SK-N-SH treated with all-trans-retinoic acid at 6 μM for 48 hours (cell line): Measurements from ENCODE around the gene PRKCQ.

ENCODE experiments used
- BACH2 ChIP-seq: fragments of 250-450 bp; sonication (Bioruptor Pico); IDR thresholded peaks from 2 replicates; pipeline ENCODE4 v1.9.0; 2021; ENCODE audit warnings: mild to moderate bottlenecking, borderline replicate concordance
- PATZ1 ChIP-seq: fragments of 250-450 bp; sonication (Bioruptor Pico); IDR thresholded peaks from 2 replicates; pipeline ENCODE4 v1.8.0; 2020; ENCODE audit warnings: mild to moderate bottlenecking, moderate library complexity, borderline replicate concordance
- TOX ChIP-seq: fragments of 250-450 bp; sonication (Bioruptor Pico); IDR thresholded peaks from 2 replicates; pipeline ENCODE4 v1.8.0; 2021; ENCODE audit warnings: mild to moderate bottlenecking, moderate library complexity, borderline replicate concordance

GRCh38 chr10:6576326-6576725, 3.8 kb downstream of the PRKCQ start:
- TF ChIP-seq BACH2 (no peak), TOX (CRISPR knock-in tag) (no peak), PATZ1 (CRISPR knock-in tag) (no peak)
